ENCODE measurements around the gene CCDC177.
A peak's percentile ranks its signal among the peaks of the same experiment; 100 is the strongest.

The CCDC177 gene

GRCh38 chr14:69574263-69574953 lies at the start of gene CCDC177:
CCDC177 (minus strand) TSS chr14:69574871; CDS start chr14:69573622, 1,249 bp downstream.
- no peak for DNase-seq (ENCODE audit: low read depth)
- H3K4me3 ChIP-seq (ENCODE audit: low read depth, low read length), result peak within 1 kb of the TSS; percentile 17

- no peak overlapping the region for H3K4me3 ChIP-seq (ENCODE audit: low read depth, low read length)
Observed at GRCh38 chr14:69624136-69624535, 49.5 kb upstream of the CCDC177 start.

GRCh38 chr14:69620981-69621380 lies 46.3 kb upstream of the CCDC177 start:
- DNase-seq (ENCODE audit: low read depth), result no peak
- no peak overlapping the region for H3K4me3 ChIP-seq (ENCODE audit: low read depth, low read length)

More at GRCh38 chr14:69624136-69624535, 49.5 kb upstream of the CCDC177 start:
- DNase-seq (ENCODE audit: low read depth), result no peak

GRCh38 chr14:69620211-69620611 lies 45.5 kb upstream of the CCDC177 start:
- no peak for DNase-seq (ENCODE audit: low read depth)
- no peak overlapping the region for H3K4me3 ChIP-seq (ENCODE audit: low read depth, low read length)

- H3K4me3 ChIP-seq (ENCODE audit: low read depth, low read length), result no peak overlapping the region
- no peak for DNase-seq (ENCODE audit: low read depth)
Observed at GRCh38 chr14:69619012-69619411, 44.3 kb upstream of the CCDC177 start.

GRCh38 chr14:69617796-69618195 lies 43.1 kb upstream of the CCDC177 start:
- no peak for DNase-seq (ENCODE audit: low read depth)
- no peak overlapping the region for H3K4me3 ChIP-seq (ENCODE audit: low read depth, low read length)

- H3K4me3 ChIP-seq (ENCODE audit: low read depth, low read length), result peak overlapping the region; percentile 17
- no peak for DNase-seq (ENCODE audit: low read depth)
Observed at GRCh38 chr14:69616408-69616773, 41.7 kb upstream of the CCDC177 start.

GRCh38 chr14:69615496-69616407 lies 41.1 kb upstream of the CCDC177 start:
- H3K4me3 ChIP-seq (ENCODE audit: low read depth, low read length), result peak overlapping the region; percentile 17
- DNase-seq (ENCODE audit: low read depth), result peak; percentile 48

GRCh38 chr14:69615121-69615495 lies 40.4 kb upstream of the CCDC177 start:
- H3K4me3 ChIP-seq (ENCODE audit: low read depth, low read length), result no peak overlapping the region
- no peak for DNase-seq (ENCODE audit: low read depth)

GRCh38 chr14:69614592-69614991 lies 39.9 kb upstream of the CCDC177 start:
- H3K4me3 ChIP-seq (ENCODE audit: low read depth, low read length), result no peak overlapping the region
- DNase-seq (ENCODE audit: low read depth), result no peak

GRCh38 chr14:69613312-69614073 lies 38.8 kb upstream of the CCDC177 start:
- peak overlapping the region; percentile 82 for H3K4me3 ChIP-seq (ENCODE audit: low read depth, low read length)
- no peak for DNase-seq (ENCODE audit: low read depth)

GRCh38 chr14:69612783-69613130 lies 38.1 kb upstream of the CCDC177 start:
- DNase-seq (ENCODE audit: low read depth), result no peak

GRCh38 chr14:69612014-69612782 lies 37.5 kb upstream of the CCDC177 start:
- DNase-seq (ENCODE audit: low read depth), result no peak

More at GRCh38 chr14:69612783-69613130, 38.1 kb upstream of the CCDC177 start:
- H3K4me3 ChIP-seq (ENCODE audit: low read depth, low read length), result peak overlapping the region; percentile 82

GRCh38 chr14:69611172-69612013 lies 36.7 kb upstream of the CCDC177 start, which contains the start of gene SUSD6:
SUSD6 (plus strand) TSS chr14:69611596; CDS start chr14:69658593, 46,997 bp downstream.
- peak; percentile 71 for DNase-seq (ENCODE audit: low read depth)
- H3K4me3 ChIP-seq (ENCODE audit: low read depth, low read length), result peak within 1 kb of the TSS; percentile 82

More at GRCh38 chr14:69612014-69612782, 37.5 kb upstream of the CCDC177 start:
- H3K4me3 ChIP-seq (ENCODE audit: low read depth, low read length), result peak overlapping the region; percentile 82

- DNase-seq (ENCODE audit: low read depth), result no peak
Observed at GRCh38 chr14:69610874-69611171, 36.2 kb upstream of the CCDC177 start.

GRCh38 chr14:69610020-69610873 lies 35.6 kb upstream of the CCDC177 start:
- DNase-seq (ENCODE audit: low read depth), result no peak
- peak overlapping the region; percentile 56 for H3K4me3 ChIP-seq (ENCODE audit: low read depth, low read length)

More at GRCh38 chr14:69610874-69611171, 36.2 kb upstream of the CCDC177 start:
- H3K4me3 ChIP-seq (ENCODE audit: low read depth, low read length), result peak overlapping the region; percentile 56
